ENCODE results near the gene PARVA.

The PARVA gene

GRCh38 chr11:12547953-12548650, 170.7 kb downstream of the PARVA start:
- Histone ChIP-seq H3K27ac (ENCODE audit: low read depth, low read length) (peak overlapping the region; percentile 73), H3K36me3 (ENCODE audit: control insufficient read depth in 5 of 5, insufficient read depth in 5 of 5, low read length in 5 of 5) (no peaks in the 10 kb centered on the region), H3K27me3 (ENCODE audit: control insufficient read depth in 5 of 5, insufficient read depth in 4 of 5, low read length in 5 of 5) (no peaks in the 10 kb centered on the region), H3K4me3 (ENCODE audit: low read depth in 1 of 5, low read length in 5 of 5) (no peak overlapping the region), H3K4me1 (ENCODE audit: control insufficient read depth in 5 of 5, insufficient read depth in 5 of 5, low read length in 5 of 5) (peaks cover 4 to 32% (median 23%) of the 10 kb centered on the region in 5 donors), H3K9ac (ENCODE audit: low read length in 5 of 5) (peak overlapping the region in 1 of 5 donors; percentile 21), H3K9me3 (ENCODE audit: control insufficient read depth in 5 of 5, low read length in 5 of 5) (no peaks in the 10 kb centered on the region)

DNA sequence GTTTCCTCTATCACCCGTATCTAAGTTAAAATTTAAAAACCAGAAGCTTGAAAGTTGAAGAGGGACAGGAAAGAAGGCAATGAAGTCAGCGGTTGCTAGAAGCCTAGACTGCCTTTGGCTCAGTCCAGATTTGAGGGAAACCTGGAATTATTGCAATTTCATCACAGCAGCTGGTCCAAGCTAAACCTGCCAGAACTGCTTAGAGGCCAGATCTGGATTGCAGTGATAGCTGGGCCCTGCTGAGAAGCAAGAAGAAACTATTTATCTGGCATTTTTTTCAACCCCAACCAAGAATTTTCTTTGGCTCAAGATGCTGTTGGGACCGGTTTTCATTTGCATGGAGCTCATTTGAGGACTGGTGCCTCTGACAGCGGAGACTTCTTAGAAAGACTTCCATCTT, 175.3 kb downstream of the PARVA start:
- Histone ChIP-seq H3K27me3 (ENCODE audit: control insufficient read depth in 5 of 5, insufficient read depth in 4 of 5, low read length in 5 of 5) (no peaks in the 10 kb centered on the region), H3K36me3 (ENCODE audit: control insufficient read depth in 5 of 5, insufficient read depth in 5 of 5, low read length in 5 of 5) (no peaks in the 10 kb centered on the region), H3K4me3 (ENCODE audit: low read depth in 1 of 5, low read length in 5 of 5) (no peak overlapping the region), H3K9me3 (ENCODE audit: control insufficient read depth in 5 of 5, low read length in 5 of 5) (no peaks in the 10 kb centered on the region), H3K4me1 (ENCODE audit: control insufficient read depth in 5 of 5, insufficient read depth in 5 of 5, low read length in 5 of 5) (peaks cover 6 to 45% (median 36%) of the 10 kb centered on the region in 5 donors), H3K27ac (ENCODE audit: low read depth, low read length) (no peak overlapping the region), H3K9ac (ENCODE audit: low read length in 5 of 5) (no peak overlapping the region)

- H3K4me1 ChIP-seq (ENCODE audit: control insufficient read depth in 5 of 5, insufficient read depth in 5 of 5, low read length in 5 of 5): peaks cover 6 to 34% (median 28%) of the 10 kb centered on the region in 5 donors
- H3K4me3 ChIP-seq (ENCODE audit: low read depth in 1 of 5, low read length in 5 of 5): no peak overlapping the region
- no peaks in the 10 kb centered on the region for H3K27me3 ChIP-seq (ENCODE audit: control insufficient read depth in 5 of 5, insufficient read depth in 4 of 5, low read length in 5 of 5)
- no peaks in the 10 kb centered on the region for H3K36me3 ChIP-seq (ENCODE audit: control insufficient read depth in 5 of 5, insufficient read depth in 5 of 5, low read length in 5 of 5)
- no peaks in the 10 kb centered on the region for H3K9me3 ChIP-seq (ENCODE audit: control insufficient read depth in 5 of 5, low read length in 5 of 5)
- H3K27ac ChIP-seq (ENCODE audit: low read depth, low read length): no peak overlapping the region
- no peak overlapping the region for H3K9ac ChIP-seq (ENCODE audit: low read length in 5 of 5)
Observed at GRCh38 chr11:12554122-12554521, 176.8 kb downstream of the PARVA start.

GRCh38 chr11:12556155-12556554, 178.8 kb downstream of the PARVA start:
- peaks cover 6 to 34% (median 28%) of the 10 kb centered on the region in 5 donors for H3K4me1 ChIP-seq (ENCODE audit: control insufficient read depth in 5 of 5, insufficient read depth in 5 of 5, low read length in 5 of 5)
- H3K27me3 ChIP-seq (ENCODE audit: control insufficient read depth in 5 of 5, insufficient read depth in 4 of 5, low read length in 5 of 5): no peaks in the 10 kb centered on the region
- H3K9me3 ChIP-seq (ENCODE audit: control insufficient read depth in 5 of 5, low read length in 5 of 5): no peaks in the 10 kb centered on the region
- peak overlapping the region; percentile 78 for H3K27ac ChIP-seq (ENCODE audit: low read depth, low read length)
- H3K4me3 ChIP-seq (ENCODE audit: low read depth in 1 of 5, low read length in 5 of 5): no peak overlapping the region
- no peak overlapping the region for H3K9ac ChIP-seq (ENCODE audit: low read length in 5 of 5)
- no peaks in the 10 kb centered on the region for H3K36me3 ChIP-seq (ENCODE audit: control insufficient read depth in 5 of 5, insufficient read depth in 5 of 5, low read length in 5 of 5)

DNA sequence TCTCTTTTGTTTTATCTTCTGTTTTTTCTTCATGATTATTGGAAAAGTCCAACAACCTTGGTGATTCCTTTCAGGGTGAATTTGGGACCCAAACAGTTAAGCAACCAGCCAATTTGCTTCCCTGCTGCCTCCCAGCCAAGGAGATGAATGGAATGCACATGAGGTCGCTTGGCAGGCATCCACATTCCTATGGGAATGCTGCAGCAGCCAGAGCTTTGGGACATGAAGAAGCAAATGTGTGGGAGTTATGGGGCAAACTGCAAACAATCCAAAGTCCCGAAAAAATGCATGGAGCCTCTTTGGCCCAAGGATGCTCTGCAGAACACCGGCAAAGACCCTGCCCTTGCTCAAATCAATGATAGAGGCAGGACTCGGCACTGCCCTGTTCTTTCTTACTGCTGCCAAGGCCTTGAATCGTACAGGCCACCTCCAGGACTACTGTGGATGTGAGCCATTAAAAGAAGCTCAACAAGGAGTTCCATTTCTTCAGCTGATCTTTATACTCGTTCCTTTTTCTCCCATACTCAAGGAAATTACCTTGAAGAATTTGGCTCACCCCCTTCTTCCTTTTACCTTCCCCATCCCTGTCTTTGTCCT, 179.5 kb downstream of the PARVA start:
- no peak overlapping the region for H3K9ac ChIP-seq (ENCODE audit: low read length in 5 of 5)
- peak overlapping the region; percentile 78 for H3K27ac ChIP-seq (ENCODE audit: low read depth, low read length)
- no peaks in the 10 kb centered on the region for H3K27me3 ChIP-seq (ENCODE audit: control insufficient read depth in 5 of 5, insufficient read depth in 4 of 5, low read length in 5 of 5)
- H3K9me3 ChIP-seq (ENCODE audit: control insufficient read depth in 5 of 5, low read length in 5 of 5): no peaks in the 10 kb centered on the region
- peak overlapping the region in 1 of 5 donors; percentile 26 for H3K4me3 ChIP-seq (ENCODE audit: low read depth in 1 of 5, low read length in 5 of 5)
- H3K36me3 ChIP-seq (ENCODE audit: control insufficient read depth in 5 of 5, insufficient read depth in 5 of 5, low read length in 5 of 5): no peaks in the 10 kb centered on the region
- peaks cover 6 to 33% (median 28%) of the 10 kb centered on the region in 5 donors for H3K4me1 ChIP-seq (ENCODE audit: control insufficient read depth in 5 of 5, insufficient read depth in 5 of 5, low read length in 5 of 5)

DNA sequence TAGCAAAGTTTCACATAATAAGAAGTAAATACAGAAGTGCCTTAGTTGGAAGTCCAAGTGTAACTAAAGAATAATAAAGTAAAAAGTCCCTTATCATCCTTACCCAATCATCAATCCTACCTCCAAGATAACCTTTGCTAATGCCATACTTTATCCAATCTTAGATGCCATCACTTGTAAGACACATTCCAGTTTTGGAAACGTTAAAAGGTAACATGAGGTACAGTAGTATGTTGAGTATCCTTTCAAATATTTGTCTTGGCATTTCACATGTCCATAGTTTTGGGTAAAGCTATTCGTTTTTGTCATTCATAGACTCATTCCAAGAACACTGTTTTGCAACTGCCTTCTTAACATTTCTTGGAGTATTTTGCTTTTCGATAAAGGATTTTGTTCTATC, 181.6 kb downstream of the PARVA start:
- Histone ChIP-seq H3K9ac (ENCODE audit: low read length in 5 of 5) (no peak overlapping the region), H3K4me1 (ENCODE audit: control insufficient read depth in 5 of 5, insufficient read depth in 5 of 5, low read length in 5 of 5) (peaks cover 6 to 21% (median 16%) of the 10 kb centered on the region in 5 donors), H3K36me3 (ENCODE audit: control insufficient read depth in 5 of 5, insufficient read depth in 5 of 5, low read length in 5 of 5) (no peaks in the 10 kb centered on the region), H3K9me3 (ENCODE audit: control insufficient read depth in 5 of 5, low read length in 5 of 5) (no peaks in the 10 kb centered on the region), H3K27ac (ENCODE audit: low read depth, low read length) (no peak overlapping the region), H3K27me3 (ENCODE audit: control insufficient read depth in 5 of 5, insufficient read depth in 4 of 5, low read length in 5 of 5) (no peaks in the 10 kb centered on the region), H3K4me3 (ENCODE audit: low read depth in 1 of 5, low read length in 5 of 5) (no peak overlapping the region)

DNA sequence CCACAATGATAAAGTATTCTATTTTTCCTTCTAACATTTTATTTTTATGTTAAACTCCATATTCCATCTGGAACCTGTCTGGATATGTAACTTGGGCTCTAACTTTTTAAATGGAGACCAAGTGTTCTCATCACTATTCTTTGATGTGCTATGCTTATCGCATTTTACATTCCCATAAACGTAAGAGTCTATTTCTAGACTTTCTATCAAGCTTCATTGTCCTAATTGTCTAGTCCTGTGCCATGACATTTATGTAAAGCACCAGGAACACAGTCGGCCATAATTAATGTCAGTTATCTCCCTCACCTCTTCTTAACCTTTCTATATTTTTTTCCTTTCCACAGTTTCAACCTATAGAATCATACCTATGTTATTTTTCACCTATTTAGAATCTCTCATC, 183.0 kb downstream of the PARVA start:
- no peaks in the 10 kb centered on the region for H3K9me3 ChIP-seq (ENCODE audit: control insufficient read depth in 5 of 5, low read length in 5 of 5)
- peaks cover 6 to 21% (median 16%) of the 10 kb centered on the region in 5 donors for H3K4me1 ChIP-seq (ENCODE audit: control insufficient read depth in 5 of 5, insufficient read depth in 5 of 5, low read length in 5 of 5)
- H3K27me3 ChIP-seq (ENCODE audit: control insufficient read depth in 5 of 5, insufficient read depth in 4 of 5, low read length in 5 of 5): no peaks in the 10 kb centered on the region
- no peak overlapping the region for H3K27ac ChIP-seq (ENCODE audit: low read depth, low read length)
- no peaks in the 10 kb centered on the region for H3K36me3 ChIP-seq (ENCODE audit: control insufficient read depth in 5 of 5, insufficient read depth in 5 of 5, low read length in 5 of 5)
- no peak overlapping the region for H3K4me3 ChIP-seq (ENCODE audit: low read depth in 1 of 5, low read length in 5 of 5)
- H3K9ac ChIP-seq (ENCODE audit: low read length in 5 of 5): no peak overlapping the region

GRCh38 chr11:12560861-12561260, 183.5 kb downstream of the PARVA start:
- H3K36me3 ChIP-seq (ENCODE audit: control insufficient read depth in 5 of 5, insufficient read depth in 5 of 5, low read length in 5 of 5): no peaks in the 10 kb centered on the region
- peaks cover 6 to 19% (median 16%) of the 10 kb centered on the region in 5 donors for H3K4me1 ChIP-seq (ENCODE audit: control insufficient read depth in 5 of 5, insufficient read depth in 5 of 5, low read length in 5 of 5)
- no peaks in the 10 kb centered on the region for H3K27me3 ChIP-seq (ENCODE audit: control insufficient read depth in 5 of 5, insufficient read depth in 4 of 5, low read length in 5 of 5)
- no peaks in the 10 kb centered on the region for H3K9me3 ChIP-seq (ENCODE audit: control insufficient read depth in 5 of 5, low read length in 5 of 5)
- no peak overlapping the region for H3K27ac ChIP-seq (ENCODE audit: low read depth, low read length)
- no peak overlapping the region for H3K4me3 ChIP-seq (ENCODE audit: low read depth in 1 of 5, low read length in 5 of 5)
- no peak overlapping the region for H3K9ac ChIP-seq (ENCODE audit: low read length in 5 of 5)

DNA sequence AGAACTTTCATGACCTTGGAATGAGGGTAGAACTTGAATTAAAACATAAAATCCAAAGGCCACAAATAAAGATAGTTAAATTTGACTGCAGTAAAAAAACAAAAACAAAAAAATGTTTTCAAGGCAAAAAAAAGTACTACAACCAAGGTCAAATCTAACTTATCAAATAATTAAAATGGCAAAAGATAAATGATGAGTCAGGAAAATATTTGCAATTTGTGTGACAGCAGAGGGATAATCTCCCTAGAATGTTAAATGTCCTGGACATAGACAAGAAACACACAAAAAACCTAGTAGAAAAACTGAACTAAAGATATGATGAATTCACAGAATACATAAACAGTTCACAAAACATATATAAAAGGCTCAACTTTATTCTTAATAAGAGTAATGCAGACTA, 186.6 kb downstream of the PARVA start:
- peaks cover 0 to 1% (median 0%) of the 10 kb centered on the region in 5 donors for H3K4me1 ChIP-seq (ENCODE audit: control insufficient read depth in 5 of 5, insufficient read depth in 5 of 5, low read length in 5 of 5)
- no peak overlapping the region for H3K27ac ChIP-seq (ENCODE audit: low read depth, low read length)
- no peaks in the 10 kb centered on the region for H3K36me3 ChIP-seq (ENCODE audit: control insufficient read depth in 5 of 5, insufficient read depth in 5 of 5, low read length in 5 of 5)
- H3K9me3 ChIP-seq (ENCODE audit: control insufficient read depth in 5 of 5, low read length in 5 of 5): peaks cover 0 to 2% (median 0%) of the 10 kb centered on the region in 5 donors
- no peak overlapping the region for H3K9ac ChIP-seq (ENCODE audit: low read length in 5 of 5)
- H3K27me3 ChIP-seq (ENCODE audit: control insufficient read depth in 5 of 5, insufficient read depth in 4 of 5, low read length in 5 of 5): no peaks in the 10 kb centered on the region
- no peak overlapping the region for H3K4me3 ChIP-seq (ENCODE audit: low read depth in 1 of 5, low read length in 5 of 5)

DNA sequence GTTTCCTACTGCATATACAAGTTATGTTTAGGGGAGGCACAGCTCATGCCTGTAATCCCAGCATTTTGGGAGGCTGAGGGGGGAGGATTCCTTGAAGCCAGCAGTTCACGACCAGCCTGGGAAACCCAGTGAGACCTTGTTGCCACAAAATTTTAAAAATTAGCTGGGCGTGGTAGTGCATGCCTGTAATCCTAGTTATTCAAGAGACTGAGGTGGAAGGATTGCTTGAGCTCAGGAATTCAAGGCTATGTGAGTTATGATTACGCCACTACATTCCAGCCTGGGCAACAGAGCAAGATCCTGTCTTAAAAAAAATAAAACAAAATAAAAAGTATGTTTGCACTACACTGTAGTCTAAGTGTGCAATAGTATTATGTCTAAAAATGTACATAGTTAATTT, 188.0 kb downstream of the PARVA start:
- Histone ChIP-seq H3K27ac (ENCODE audit: low read depth, low read length) (no peak overlapping the region), H3K27me3 (ENCODE audit: control insufficient read depth in 5 of 5, insufficient read depth in 4 of 5, low read length in 5 of 5) (no peaks in the 10 kb centered on the region), H3K9me3 (ENCODE audit: control insufficient read depth in 5 of 5, low read length in 5 of 5) (peaks cover 0 to 2% (median 0%) of the 10 kb centered on the region in 5 donors), H3K9ac (ENCODE audit: low read length in 5 of 5) (no peak overlapping the region), H3K36me3 (ENCODE audit: control insufficient read depth in 5 of 5, insufficient read depth in 5 of 5, low read length in 5 of 5) (no peaks in the 10 kb centered on the region), H3K4me1 (ENCODE audit: control insufficient read depth in 5 of 5, insufficient read depth in 5 of 5, low read length in 5 of 5) (peaks cover 0 to 9% (median 0%) of the 10 kb centered on the region in 5 donors), H3K4me3 (ENCODE audit: low read depth in 1 of 5, low read length in 5 of 5) (no peak overlapping the region)

Measured in subcutaneous abdominal adipose tissue (tissue), 5 donors.